ENCODE data around the gene CYREN.
A peak's percentile ranks its signal among the peaks of the same experiment; 100 is the strongest.
"Not testable (repeated sequence)": the region's sequence is repeated elsewhere in the genome, so short reads cannot be mapped to it uniquely, and the experiment has no call there.

CYREN gene, protein sequence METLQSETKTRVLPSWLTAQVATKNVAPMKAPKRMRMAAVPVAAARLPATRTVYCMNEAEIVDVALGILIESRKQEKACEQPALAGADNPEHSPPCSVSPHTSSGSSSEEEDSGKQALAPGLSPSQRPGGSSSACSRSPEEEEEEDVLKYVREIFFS

DNA sequence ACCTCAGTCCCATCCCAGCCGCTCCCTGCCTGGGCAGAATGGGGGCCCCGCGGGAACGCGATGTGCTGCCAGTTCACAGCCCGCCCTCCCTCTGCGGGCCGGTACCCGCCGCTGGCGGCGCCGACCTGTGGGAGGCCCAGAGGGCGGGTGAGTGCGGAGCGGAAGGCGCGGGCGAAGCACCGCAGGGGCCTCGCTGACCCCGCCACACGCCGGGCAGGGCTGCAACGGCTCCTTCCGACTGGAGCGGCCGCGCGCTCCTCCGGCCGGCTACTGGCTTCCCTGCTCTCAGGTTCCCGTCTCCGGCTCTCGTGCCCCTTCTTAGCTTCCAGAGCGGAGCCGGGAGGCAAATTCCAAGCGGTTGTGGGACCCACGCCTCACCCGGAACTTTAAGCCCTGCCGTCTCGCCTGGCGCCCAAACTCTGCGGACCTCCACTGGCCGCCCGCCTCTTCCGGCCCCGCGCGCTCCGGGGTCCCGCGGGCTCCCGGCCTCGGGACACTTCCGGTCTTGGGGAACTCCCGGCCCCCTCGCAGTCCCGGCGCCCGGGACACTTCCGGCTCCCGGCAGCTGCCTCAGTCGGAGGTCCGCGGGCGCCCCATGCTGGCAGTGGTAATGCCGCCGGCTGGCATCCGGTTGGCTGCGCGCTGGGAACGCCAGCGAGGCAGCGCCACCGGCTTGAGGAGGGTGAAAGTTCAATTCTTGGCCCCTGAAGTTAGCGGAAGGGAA lies at the start of gene CYREN:
Gene CYREN, minus strand, starts transcription at position 434 of the 724 bp plus-strand sequence. CDS start 1,785 bp downstream, outside the sequence.
- peak; percentile 96 to 97 for DNase-seq

DNA sequence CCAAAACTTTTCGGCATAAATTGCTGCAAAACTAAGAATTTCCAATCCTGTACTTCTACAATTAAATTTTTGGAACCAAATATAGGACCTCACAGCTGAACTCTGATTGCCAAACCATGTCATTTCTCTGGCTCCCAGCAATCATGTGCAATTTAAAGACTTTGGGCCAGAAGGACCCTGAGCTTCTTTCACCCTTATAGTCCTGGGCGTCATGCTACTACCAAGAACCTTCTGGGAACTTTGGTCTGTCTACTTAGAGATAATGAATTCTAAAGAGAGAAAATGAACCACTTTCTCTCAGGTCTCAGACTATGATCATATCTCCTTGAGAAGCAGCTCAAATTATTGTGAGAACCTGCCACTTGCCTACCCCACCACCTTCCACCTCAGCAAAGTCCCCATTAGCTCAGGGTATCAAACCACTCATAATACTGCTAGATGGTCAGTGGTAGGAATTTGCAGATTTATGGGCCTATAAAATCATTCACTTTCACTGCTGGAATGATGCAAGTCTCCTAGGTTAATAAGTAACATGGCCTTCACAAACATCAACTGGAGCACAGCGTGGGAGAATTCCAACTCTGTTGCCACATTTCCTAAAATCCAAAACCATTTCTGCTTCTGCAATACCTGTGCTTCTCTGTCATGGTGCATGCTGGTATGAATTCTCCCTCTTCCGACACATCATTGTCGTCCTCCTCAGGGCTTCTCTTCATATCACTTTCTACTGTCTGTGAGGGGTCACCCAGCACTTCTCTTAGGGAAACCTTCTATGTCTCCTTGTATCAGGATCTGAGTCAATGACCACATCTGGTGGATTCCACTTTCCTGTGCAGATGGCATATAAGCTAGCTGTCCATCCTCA lies 47.4 kb upstream of the CYREN start:
- no peak for DNase-seq

DNA sequence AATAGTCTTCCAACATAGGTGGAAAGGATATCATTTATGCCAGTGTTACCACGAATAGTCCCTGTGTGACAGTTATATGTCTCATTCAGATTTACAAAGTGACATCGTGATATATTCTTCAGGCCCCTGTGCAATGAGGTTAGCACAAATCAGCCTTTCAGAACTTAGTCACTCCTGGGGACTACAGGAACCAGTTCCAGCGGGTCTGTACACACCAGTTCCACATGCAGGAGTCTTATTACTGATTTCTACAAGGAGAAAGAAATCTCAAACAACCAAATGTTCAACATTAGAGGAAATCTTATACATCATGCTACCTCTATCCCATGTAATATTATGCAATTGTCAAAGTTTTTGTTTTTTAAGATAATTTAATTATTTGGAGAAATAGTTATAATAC lies 45.2 kb upstream of the CYREN start:
- no peak for DNase-seq

DNA sequence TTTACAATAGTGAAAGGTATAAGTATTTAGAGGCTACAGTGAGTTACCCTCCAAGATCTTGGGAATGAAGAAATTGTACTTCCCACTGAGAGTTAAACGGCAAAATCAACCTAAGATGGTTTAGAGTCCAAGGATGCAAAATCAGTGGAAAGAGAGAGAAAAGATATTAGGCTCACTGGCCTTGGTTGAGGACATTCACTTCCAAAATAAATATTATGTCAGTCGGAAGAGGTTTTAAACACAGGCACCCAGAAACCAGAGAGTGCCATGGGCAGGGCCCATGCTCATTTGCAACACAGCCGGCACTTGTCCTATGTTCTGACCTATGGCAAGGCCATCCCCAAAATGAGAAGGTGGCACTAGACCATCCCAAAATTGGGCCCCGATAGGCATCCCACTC lies 44.7 kb upstream of the CYREN start:
- DNase-seq: no peak

DNA sequence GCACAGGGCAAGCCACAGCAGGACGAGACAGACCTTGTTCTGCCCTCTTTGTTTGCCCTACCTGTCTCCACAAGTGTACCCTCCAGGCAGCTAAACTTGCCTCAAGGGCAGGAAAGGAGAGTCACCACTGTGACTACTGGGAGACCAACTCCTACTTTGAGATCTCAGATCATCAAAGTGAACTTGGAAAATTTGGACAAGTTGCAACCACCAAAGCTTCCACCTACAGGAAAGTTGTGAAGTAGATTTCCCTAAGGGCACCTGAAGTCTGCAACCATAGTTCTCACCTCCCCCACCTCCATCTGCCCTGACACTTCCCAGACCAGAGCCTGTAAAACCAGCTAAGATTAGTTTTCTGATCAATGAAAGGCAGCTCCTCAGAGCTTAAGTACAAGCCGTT lies 43.3 kb upstream of the CYREN start:
- no peak for DNase-seq

DNA sequence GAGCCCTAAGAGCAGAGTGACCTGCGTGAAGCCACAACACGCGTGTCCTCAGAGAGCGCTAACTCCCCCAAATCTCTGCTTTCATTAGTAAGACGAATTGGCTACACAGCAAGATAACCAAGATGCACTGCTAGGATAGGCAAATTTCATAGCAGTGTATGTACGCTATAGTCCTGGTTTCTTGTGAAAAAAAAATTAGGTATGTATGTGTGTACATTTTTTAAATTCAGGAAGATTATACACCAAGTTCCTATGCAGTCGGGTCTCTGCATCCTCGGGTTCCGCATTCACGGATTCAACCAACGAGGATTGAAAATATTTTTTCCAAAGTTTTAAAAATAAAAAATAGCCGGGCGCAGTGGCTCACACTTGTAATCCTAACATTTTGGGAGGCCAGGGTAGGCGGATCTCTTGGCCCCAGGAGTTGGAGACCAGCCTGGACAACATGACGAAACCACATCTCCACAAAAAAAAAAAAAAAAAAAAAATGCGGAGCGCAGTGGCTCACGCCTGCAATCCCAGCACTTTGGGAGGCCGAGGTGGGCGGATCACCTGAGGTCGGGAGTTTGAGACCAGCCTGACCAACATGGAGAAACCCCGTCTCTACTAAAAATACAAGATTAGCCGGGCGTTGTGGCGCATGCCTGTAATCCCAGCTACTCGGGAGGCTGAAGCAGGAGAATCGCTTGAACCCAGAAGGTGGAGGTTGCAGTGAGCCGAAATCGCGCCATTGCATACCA lies 41.6 kb upstream of the CYREN start:
- not testable (repeated sequence) for DNase-seq

DNA sequence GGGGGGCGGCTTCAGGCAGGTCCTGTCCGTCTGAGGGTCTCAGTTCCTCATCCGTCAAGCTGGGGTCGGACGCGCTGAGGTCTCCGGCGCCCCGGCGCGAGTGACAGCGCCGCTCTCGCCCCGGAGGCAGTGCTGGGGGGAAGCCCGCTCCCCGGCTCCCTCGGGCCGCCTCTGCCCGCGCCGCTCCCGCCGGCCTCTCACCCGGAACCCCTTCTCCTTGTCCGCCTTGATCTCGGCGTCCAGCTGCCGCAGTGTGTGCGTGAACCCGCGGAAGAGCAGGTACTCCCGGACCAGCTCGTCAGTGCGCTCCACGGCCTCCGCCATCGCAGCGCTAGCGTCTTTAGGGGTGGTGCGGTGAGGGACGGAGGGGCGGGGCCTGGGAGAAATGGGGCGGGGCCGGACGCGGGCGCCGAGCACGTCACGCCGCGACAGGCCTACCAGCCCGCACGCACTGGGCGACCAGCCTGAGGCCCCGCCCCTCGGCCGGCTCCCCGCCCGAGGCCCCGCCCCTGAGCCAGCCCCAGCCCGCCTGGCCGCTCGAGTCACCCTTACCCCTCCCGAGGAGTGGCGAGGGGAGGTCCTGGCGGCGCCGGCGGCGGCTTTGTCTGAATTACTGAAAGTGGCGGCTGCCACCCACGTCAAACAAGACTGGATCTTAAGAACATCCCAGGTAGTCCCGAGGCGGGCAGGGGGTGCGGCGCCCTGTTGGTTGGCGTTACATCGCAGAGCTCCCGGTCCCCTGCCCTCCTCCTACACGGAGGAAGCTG lies 40.9 kb upstream of the CYREN start, which contains the start of gene WDR91:
Gene WDR91, minus strand, starts transcription at position 348 of the 767 bp plus-strand sequence. Its CDS starts 24 bp downstream, at position 324.
- peak; percentile 94 to 96 for DNase-seq

DNA sequence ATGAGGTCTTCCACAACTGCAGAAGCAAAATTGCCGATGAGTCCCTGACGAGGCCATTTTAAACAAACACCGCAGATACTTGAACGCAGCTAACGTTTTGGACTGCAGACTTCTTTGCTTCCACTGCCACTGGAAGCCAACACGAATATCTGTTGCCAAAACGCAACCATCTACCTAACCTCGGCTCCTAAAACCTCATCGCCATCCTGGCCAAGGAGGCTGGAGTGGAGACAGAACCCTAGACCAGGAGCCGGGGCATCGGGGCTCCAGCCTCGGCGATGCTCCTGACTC lies 40.3 kb upstream of the CYREN start:
- DNase-seq: peak in 1 of 2 experiments; percentile 48

DNA sequence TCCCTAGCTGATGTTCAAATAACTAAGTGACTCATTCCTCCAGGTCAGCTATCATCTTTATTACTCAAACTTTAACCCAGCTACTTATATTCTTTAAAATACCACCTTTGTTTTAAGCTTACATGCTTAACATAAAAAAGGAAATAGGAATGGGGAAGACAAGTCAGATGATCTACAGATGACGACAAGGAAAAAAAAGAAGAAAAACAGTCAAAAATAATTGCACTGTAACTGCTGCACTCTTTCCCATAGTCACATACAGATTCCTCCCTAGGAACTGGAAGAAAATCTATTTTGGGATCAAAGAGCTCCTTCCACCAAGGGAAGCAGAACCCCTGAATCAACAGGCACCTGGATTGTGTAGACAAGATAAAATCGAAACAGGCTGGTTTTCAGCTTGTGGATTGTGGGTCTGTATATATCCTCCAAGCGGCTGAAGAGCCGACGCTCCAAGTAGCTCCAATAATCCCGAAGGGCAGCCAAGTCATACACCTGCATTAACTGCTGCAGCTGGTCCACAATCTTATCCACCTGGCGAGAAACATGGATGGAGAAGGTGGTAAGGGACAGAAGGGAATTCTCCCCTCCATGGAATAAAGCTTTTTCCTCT lies 38.8 kb upstream of the CYREN start:
- no peak for DNase-seq

DNA sequence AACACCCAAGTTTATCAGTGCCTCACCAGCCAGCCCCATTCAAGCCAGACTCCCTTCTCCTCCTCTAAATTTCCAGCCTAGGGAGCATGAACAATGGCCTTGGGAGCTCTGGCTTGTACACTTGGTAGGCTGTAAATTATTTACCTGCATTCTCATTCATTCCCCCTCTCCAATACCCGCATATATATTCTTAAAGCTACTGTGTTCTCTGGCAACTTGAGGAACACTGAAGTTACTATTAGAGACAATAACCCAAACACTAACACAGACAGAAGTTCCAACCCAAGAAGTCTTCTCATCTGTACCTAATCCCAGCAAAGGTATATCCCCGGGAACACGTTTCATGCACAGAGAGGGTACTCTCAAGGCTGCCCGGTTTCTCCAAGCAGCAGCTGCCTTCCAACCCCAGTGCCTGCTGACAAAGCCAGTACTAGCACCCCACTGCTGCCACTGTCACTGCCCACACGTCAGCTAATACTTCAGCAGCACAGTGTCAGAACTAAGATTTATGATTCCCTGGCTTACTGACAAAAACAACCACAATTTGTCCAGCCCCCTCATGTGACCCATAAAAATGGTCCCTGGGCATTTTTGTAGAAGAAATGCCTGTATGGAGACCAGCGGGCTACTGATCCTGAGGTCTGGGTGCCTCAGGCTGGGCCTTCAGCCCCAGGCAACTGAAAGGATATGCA lies 37.7 kb upstream of the CYREN start:
- DNase-seq: no peak

DNA sequence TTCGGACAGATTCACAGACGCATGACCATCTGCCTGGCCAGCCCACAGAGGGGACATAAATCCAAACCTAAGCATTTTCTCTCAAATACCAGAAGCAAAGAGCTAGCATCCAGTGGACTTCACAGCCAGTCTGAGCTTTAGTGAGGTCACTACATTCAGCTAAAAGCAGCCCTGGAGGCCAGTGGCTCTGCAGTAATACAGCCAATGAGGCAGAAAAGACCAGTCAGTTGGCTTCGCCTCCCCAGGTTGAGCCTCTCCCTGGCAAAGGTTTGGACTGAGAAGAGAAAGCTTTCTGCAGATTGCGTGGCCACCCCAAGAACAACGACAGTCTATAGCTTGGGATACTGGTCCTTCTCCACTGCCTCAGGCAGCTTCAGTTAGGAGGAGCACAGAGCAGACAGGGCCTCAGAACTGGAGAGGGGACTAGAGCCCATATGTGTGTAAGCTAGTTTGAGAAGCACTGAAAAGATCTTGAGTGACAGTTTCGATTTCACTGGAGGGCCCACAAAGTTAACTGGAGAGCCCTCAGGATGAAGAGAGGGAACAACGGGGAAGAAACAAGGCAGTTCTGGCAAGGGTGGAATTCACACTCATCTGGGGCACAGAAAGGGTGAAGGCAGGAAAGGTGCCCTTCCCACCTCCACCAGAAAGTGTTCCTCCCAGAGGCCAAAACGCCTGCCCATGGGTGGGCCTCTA lies 37.0 kb upstream of the CYREN start:
- no peak for DNase-seq

DNA sequence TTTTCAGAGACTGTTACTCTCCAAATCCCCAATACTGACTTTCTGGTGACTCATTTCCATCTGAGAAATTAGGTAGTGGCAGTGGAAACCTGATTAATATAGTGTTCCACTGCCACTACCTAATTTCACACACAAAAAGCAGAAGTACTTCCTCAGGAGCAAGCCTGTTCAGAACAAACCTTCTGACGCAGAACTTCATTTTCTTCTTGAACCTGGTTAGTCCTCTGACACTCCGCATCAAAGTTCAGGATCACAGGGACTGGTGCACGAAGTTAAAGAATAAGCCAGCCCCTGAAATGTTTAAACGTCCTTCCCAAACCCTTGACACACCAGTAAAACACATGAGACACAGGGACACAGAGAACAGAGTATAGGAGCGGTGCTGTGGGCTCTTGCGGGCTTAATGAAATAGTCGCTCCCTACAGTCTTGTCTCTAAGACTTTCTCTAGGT lies 36.5 kb upstream of the CYREN start:
- DNase-seq: no peak

DNA sequence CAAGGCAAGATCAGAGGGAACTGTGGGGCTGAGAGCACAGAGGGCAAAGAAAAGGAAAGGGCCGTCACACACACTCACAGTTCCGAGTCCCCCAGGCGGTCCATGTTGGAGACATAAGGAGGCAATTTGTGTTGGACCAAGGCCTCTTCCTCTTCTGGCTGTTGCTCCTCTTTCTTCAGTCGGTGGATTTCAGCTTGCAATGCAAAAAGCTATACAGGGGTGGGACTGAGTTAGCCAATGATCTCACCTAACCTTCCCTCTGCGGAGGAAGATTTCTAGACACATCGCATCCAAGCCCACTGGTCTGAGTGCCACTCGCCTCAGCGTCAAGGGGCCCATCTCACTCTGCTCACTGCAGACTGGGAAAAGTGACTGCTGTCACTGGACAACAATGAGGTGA lies 35.3 kb upstream of the CYREN start:
- DNase-seq: no peak

DNA sequence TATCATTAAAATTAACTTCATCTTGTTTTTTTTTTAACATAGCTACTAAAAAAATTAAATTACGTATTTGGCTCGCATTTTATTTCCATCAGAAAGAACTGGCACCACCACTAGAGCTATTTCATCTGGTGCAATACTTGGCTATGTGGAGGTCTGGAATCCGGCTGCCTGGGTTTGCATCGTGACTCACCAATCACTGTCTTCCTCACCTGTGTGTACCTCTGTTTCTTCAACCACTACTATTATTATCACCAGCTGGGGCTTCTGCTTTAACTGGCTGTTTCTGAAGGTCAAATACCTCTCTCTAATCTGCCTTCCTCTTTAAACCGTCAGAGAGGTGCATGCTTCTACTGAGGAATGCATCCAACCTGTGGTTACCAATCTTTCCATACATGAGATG lies 34.4 kb upstream of the CYREN start:
- DNase-seq: no peak

DNA sequence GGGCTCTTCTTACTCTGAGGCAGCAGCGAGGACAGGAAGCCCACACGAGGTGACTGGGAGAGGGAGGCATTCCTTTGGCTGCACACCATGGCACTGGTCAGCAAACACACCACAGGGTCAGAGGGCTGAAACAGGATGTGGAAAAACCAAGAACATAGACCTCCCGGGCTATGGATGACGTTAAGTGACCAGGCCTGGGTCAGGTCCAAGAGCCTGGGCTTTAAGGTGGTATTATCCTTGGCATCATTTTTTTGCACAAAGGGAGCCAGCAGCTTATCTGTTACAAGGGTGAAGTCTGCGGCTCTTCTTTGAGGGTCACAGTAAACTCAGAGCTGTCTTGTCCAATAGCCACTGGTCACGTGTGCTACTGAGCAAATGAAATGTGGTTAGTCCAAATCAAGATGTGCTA lies 33.8 kb upstream of the CYREN start:
- no peak for DNase-seq

DNA sequence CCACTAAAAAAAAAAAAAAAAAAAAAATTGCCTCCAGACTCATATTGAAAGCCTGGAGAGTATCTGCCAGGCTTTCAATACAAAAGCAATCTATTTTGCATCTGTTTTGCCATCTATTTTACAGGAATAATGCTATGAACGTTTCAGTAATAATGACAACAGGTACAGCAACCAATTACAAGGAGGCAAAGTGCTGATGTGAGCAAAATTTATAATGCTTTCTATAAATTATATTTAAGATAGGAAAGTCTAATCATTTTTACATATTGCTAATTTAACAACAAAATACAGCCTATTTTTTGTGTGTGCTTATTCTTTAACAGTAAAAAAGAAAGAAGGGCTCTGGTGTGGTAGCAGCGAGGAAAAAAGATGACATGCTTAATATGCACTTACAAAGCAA lies 30.8 kb upstream of the CYREN start:
- no peak for DNase-seq

DNA sequence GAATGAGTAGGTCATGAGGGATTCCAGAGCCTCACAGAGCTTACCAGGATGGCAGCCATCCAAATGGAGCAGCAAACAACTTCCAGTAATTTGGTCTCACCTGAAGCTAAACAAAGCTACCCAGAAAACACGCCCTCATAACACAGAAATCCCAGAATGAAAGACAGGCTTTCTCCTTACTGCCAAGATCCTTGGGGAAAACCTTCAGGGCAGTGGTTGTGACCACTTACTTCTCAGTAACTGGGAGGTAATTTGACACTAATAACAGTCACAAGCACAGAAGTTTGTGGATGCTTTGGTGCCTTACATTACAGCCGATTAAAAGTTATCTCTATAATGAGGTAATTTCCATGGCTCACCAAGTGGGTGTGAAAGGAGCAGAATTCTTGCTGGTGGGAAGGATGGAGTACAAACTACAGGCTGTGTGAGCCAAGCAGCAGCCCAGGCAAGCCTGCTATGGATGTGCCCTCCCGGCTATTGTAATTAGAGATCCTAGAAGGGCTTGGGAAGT lies 30.4 kb upstream of the CYREN start:
- DNase-seq: peak in 1 of 2 experiments; percentile 56

DNA sequence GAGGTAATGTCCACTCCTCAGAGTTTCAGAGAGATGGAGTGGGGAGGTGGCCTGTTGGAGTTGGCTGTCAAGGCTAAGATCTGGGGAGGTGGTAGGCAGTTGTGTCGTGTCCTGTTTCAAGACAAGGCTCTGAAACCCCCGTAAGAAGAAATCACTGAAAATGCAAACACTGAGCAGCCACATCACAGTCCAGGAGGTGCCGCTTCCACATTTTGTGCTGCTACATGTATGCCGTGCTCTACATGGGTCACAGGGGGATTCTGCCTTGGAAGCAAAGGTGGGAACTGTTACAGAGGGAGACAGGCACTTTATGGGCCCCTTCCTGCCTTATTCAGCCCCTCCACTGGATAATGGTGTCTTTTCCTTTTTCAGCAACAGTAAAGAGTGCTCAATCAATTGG lies 28.9 kb upstream of the CYREN start:
- no peak for DNase-seq

DNA sequence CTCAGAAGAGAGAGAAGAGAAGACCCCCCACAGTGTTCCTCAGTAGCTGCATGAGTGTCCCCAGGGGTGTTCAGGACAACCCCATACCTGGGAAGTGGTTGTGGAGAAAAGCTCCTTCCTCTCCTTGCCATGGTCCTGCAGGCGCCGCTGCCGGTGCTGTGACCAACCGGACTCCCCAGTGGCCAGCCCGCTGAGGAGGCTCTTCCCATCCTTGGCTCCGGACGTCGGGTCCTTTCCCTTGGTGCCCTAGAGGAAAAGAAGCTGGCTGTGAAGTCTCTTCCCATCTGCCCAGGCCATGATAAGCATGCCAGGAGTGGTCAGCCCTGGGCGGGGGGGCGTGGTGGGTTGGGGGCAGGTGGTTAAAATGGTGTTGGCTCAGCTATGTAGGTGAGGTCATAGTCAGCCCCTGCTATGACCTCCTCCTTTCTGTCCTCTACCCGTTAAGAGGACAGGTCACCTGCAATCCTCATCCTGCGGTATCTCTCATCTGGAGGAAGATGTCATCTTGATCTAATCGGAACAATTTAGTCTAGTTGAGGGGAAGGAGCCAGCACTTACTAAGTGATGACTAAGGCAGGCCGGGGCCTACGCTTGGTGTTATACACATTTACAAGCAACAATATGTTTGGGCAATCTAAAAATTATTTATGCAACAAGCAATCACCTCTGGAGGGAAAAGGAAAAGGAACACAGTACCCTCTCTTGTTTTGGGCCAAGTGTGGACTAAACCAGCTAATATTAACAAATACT lies 27.6 kb upstream of the CYREN start:
- no peak for DNase-seq

DNA sequence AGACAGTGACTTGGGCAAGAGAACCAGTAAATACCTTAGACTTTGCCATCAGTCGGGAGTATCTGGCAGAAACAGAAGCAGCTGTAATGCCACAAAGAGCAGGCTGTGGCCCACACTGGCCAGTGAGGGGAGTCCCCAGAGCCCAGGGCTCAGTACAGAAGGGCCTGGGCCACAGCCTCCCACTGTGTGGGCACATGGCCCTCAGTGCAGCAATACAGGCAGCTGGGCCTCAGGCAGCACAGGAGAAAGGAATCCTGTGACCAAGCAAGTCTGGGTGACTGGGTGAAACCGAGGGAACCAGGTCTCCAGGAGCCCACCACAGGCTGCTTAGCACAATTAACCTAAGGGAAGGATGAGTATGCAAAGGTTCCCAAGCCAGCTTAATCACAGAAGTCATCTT lies 26.8 kb upstream of the CYREN start:
- DNase-seq: no peak
